Measurements from ENCODE around the gene CACNG8.
A peak's percentile ranks its signal among the peaks of the same experiment; 100 is the strongest.
"Not testable (repeated sequence)": the region's sequence is repeated elsewhere in the genome, so short reads cannot be mapped to it uniquely, and the experiment has no call there.

The CACNG8 gene

DNA sequence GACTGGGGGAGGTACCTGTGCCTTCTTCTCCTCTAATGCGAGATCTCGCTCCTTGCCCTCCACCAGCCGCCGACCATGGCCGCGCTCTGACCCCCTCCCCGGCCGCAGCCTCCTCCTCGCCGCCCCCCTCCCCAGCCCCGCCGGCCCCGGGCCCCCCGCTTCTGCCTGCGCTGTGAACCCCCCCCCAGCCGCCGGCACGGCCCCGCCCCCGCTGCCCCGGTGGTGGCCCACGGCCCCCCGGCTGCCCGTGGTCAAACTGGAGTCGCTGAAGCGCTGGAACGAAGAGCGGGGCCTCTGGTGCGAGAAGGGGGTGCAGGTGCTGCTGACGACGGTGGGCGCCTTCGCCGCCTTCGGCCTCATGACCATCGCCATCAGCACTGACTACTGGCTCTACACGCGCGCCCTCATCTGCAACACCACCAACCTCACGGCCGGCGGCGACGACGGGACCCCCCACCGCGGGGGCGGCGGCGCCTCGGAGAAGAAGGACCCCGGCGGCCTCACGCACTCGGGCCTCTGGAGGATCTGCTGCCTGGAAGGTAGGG lies at the start of gene CACNG8:
TSS of gene CACNG8 (plus strand) at position 51 of the 545 bp plus-strand sequence.
- no peak for DNase-seq

DNA sequence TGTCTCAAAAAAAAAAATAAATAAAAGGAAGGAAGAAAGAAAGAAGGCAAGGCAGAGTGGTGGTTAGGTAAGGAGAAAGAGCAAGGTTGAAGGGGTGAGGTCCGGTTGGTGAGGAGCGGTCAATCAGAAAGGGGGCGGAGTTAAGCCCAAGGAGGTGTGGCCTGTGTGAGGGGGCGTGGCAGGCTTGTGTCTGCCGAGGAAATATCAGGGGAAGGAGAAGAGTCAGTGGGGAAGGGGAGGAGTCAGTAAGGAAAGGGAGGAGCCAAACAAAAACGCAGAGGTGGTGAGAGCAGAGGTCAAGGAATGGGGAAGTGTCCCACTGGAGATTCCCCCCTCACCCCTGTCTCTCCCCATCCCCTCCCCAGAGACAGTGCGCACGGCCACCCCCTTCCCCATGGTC lies 47.7 kb upstream of the CACNG8 start:
- no peak for DNase-seq

GRCh38 chr19:53916004-53916403 lies 46.7 kb upstream of the CACNG8 start:
- no peak for DNase-seq

- no peak for DNase-seq
Measured at GRCh38 chr19:53917356-53917755, 45.4 kb upstream of the CACNG8 start.

DNA sequence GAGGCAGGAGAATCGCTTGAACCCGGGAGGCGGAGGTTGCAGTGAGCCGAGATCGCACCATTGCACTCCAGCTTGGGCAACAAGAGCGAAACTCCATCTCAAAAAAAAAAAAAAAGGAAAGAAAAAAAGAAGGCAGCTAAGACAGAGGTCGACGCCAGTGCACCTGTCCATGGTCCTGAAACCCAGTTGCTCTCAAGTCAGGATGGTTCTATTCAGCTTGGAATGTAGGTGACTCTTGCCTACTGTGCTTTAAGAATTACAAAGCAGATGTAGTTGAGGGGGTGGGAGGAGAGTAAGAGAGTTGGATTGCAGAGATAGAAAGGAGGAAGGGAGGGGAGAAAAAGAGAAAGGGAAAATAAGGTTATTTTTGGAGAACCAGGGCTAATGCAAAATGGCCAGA lies 35.0 kb upstream of the CACNG8 start:
- peak; percentile 48 for DNase-seq

DNA sequence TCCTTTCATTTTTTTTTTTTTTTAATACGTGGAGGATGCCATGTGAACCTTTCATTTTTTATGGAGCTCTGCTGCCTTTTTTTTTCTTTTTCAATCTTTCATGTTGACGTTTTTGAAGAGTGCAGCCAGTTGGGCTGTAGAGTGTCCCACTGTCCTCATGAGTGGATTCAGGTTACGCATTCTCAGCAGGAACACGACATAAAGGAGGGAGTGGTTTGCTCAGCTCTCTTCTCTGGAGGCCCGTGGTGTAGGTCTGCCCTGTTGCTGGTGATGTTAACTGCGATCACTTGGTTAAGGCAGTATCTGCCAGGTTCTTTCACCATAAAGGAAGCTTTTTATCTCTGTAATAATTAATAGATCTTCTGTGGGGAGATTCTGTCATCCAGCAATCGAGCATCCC lies 26.7 kb upstream of the CACNG8 start:
- no peak for DNase-seq

DNA sequence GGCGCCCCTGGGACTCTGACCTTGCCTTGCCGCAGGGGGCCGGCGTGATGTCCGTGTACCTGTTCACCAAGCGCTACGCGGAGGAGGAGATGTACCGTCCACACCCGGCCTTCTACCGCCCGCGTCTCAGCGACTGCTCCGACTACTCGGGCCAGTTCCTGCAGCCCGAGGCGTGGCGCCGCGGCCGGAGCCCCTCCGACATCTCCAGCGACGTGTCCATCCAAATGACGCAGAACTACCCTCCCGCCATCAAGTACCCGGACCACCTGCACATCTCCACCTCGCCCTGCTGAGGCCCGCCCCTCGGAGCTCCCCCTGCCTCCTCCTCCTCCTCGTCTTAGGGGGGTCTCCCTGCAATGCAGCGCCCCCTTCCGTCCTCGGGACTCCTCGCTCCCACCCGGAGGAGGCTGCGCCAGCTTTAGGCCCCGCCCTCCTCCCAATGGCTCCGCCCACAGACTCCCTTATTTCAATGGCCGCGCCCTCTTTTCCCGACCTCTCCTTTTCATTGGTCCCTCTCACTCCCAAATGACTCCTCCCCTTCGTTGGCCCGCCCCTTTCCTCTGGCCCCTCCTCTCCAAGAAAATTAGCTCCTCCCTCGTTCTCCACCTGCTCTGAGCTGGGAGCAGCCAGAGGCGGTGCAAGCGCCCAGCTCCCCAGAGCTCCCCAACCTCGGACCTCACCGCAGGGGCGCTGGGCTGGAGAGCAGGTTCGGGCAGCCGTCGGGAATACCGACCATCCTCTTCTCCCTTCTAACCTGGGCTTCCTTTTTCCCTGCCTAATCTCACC lies 20.5 kb upstream of the CACNG8 start:
- DNase-seq = no peak

DNA sequence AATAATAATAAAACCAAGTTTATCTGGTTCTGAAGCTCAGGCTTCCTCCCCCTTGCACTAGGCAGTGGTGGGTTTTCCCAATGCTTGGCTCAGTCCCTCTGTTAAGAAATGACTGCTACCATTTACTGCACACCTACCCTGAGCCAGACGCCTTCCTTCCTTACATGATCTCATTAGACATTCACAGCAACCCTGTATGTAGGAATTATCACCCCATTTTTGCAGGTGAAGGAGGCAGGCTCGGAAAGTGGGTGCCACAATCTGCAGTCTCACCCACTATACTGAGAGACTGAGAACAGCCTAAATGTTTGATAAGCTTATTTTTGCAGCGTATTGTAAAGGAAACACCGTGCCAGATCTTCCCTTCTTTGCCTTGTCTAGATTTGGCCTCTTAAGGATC lies 18.3 kb upstream of the CACNG8 start:
- no peak for DNase-seq

- DNase-seq = no peak
Measured at GRCh38 chr19:53944933-53945332, 17.8 kb upstream of the CACNG8 start.

GRCh38 chr19:53945441-53945840 lies 17.3 kb upstream of the CACNG8 start:
- no peak for DNase-seq

- DNase-seq = no peak
Measured at GRCh38 chr19:53945998-53946397, 16.7 kb upstream of the CACNG8 start.

GRCh38 chr19:53947624-53948023 lies 15.1 kb upstream of the CACNG8 start:
- DNase-seq = no peak

DNA sequence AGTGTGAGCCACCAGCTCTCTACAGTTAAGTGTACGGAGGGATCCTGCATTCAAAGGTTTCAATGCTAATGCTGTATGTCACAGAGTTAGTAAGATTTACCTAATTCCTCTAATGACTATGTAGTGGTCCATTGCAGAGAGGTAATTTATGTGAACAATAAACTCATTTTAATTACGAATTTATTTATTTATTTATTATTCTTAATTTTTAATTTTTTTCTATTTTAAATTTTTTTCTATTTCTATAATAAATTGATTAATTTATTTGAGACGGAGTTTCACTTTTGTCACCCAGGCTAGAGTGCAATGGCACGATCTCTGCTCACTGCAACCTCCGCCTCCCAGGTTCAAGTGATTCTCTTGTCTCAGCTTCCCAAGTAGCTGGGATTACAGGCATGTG lies 14.1 kb upstream of the CACNG8 start:
- DNase-seq = not testable (repeated sequence)

DNA sequence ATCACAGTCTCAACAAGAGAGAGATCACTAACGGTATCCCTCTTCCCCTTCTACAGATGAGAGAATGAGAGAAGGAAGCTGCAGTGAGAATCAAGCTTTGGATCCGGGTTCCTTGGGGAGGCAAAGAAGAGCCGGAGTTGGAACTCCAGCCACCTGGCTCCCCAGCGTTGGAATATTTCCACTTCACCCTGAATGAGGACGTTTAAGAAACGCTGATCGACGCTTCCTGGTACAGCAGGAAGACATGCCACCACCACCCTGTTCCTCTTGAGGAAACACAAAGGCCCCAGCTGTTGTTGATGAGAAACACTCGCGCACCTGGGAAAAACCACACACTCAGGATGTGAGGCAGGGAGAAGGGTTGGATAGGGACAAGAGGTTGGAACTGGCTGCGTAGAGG lies 11.3 kb upstream of the CACNG8 start:
- DNase-seq = no peak

GRCh38 chr19:53951947-53952346 lies 10.8 kb upstream of the CACNG8 start:
- DNase-seq = no peak

- no peak for DNase-seq
Measured at GRCh38 chr19:53953383-53953782, 9.4 kb upstream of the CACNG8 start.

DNA sequence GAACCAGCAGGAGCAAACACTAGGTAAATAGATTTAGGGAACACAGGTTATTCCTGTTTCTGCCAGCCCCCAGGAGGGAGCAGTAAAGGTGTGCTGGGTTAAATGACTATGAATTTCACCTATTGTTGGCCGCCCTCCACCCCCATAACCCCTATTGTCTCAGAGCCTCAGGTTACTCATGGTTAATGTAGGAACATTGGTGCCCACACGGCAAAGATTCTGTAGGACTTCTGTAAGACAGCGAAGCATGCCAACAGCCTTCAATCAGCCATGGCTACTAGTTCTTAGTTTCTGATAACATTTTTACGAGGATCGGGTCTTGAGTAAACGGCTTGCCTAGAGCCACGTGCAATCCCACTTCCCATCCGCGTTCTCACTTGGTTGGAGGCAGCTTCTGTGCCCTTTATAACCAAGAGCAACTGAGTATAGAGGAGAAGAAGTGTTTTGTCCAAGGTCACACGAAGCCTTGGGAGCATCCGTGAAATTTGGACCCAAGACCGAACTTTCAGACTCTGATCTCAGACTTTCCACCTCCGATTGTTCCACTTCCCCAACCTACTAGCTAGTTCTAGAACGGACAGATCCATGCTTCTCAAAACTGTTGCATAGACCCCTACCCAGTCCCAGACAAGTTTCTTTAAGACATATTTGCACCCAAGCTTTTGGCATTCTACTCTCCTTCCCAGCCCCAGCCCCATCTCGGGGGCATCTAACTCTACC lies 5.1 kb upstream of the CACNG8 start:
- DNase-seq = no peak

- no peak for DNase-seq
Measured at GRCh38 chr19:53958168-53958571, 4.6 kb upstream of the CACNG8 start.

GRCh38 chr19:53958823-53959757 lies 3.6 kb upstream of the CACNG8 start:
- DNase-seq = no peak

GRCh38 chr19:53960187-53960586 lies 2.5 kb upstream of the CACNG8 start:
- no peak for DNase-seq

DNA sequence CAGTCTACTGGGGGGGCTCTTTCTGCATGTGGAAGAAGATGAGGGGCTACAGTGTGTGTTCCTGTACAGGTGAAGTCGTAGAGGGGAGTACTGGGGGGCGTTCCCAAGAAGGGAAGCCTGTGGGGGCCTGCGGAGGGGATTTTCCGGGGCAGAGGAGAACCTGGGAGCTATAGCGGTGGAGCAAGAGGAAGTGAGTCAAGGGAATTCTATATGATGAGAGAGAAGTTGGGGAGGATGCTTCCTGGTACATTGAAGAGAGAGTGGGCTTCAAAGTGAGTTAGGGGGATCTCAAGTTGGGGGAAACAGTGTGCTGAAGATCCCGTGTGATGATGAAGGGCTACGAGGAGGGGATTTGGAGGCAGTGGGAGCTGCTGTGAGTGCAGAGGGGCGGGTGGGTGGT lies 1.9 kb upstream of the CACNG8 start:
- DNase-seq = no peak

- DNase-seq = no peak
Measured at GRCh38 chr19:53961523-53962356, 997 bp upstream of the CACNG8 start.
